GM12874 (cell line): ENCODE results near the gene OR51S1.

Experiments
- TF ChIP-seq, protein P1 (sequence below): IDR thresholded peaks from 2 replicates; pipeline ENCODE4 v1.5.1; 2011; ENCODE audit warnings: low read depth, mild to moderate bottlenecking, control low read depth, low read length, moderate library complexity; ENCODE audit not compliant: insufficient read depth

OR51S1 gene

DNA sequence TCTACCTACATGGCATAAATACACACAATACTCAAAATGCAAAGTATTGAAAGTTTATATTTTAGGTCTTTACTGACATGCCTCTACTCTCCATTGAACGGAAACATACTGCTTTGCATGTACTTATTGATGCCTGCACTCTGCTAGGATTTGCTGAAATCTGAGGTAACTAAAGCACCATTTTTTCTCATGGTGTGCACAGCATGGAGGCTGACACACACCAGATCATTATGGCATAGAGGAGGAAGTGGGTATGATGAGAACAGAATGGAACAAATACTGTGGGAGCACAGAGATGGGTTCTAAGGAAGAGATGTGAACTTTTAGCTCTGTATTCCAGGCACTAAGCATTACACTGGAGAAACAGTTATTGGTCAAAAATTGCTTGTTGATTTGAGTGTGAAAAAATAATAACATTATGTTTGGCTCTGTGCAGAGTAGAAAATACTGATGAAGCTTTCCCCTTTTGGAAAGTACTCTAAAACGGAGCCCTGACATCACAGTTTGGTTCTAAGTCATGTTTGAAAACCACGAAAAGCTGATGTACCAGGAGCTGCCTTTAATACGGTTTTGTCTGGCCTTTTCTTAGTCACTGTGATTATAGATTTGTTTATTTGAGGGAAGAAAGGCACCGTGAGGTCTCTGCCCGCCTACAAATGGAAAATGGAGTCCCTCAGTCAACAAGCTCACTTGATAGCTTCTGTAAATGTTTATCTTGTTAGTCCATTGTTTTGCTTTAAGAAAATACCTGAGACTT lies 50.4 kb downstream of the OR51S1 start:
- TF ChIP-seq, protein P1, sequence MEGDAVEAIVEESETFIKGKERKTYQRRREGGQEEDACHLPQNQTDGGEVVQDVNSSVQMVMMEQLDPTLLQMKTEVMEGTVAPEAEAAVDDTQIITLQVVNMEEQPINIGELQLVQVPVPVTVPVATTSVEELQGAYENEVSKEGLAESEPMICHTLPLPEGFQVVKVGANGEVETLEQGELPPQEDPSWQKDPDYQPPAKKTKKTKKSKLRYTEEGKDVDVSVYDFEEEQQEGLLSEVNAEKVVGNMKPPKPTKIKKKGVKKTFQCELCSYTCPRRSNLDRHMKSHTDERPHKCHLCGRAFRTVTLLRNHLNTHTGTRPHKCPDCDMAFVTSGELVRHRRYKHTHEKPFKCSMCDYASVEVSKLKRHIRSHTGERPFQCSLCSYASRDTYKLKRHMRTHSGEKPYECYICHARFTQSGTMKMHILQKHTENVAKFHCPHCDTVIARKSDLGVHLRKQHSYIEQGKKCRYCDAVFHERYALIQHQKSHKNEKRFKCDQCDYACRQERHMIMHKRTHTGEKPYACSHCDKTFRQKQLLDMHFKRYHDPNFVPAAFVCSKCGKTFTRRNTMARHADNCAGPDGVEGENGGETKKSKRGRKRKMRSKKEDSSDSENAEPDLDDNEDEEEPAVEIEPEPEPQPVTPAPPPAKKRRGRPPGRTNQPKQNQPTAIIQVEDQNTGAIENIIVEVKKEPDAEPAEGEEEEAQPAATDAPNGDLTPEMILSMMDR = no peak
